Measurements from ENCODE around the gene TOMM5.

Gene TOMM5

GRCh38 chr9:37625036-37625757 is 32.8 kb upstream of the TOMM5 start:
- Histone ChIP-seq H3K36me3 (ENCODE audit: low read length) (no peaks in the 10 kb centered on the region), H3K4me2 (ENCODE audit: low read depth, low read length, poor library complexity, severe bottlenecking) (no peak overlapping the region), H3K27me3 (ENCODE audit: low read length) (no peaks in the 10 kb centered on the region), H4K20me1 (ENCODE audit: low read depth, low read length) (no peaks in the 10 kb centered on the region), H3K4me3 (ENCODE audit: insufficient read depth, low read length, poor library complexity, severe bottlenecking) (no peak overlapping the region), H3K9ac (ENCODE audit: low read length) (no peak overlapping the region), H2AFZ (ENCODE audit: low read depth, low read length, severe bottlenecking) (no peak overlapping the region), H3F3A (ENCODE audit: insufficient read depth) (no peaks in the 10 kb centered on the region), H3K9me2 (replicated peaks; ENCODE audit: insufficient read depth, low read length) (no peaks in the 10 kb centered on the region), H3K9me3 (ENCODE audit: insufficient read depth, low read length) (no peaks in the 10 kb centered on the region), H3K27ac (ENCODE audit: low read depth, low read length) (no peak overlapping the region), H3K79me2 (ENCODE audit: insufficient read depth, low read length) (no peaks in the 10 kb centered on the region)
- TF ChIP-seq EZH2phosphoT487 (conservative IDR thresholded peaks at IDR 0.05; ENCODE audit: low read length), result no peak
- no peak for TF ChIP-seq CTCF (IDR thresholded peaks at IDR 0.05; ENCODE audit: insufficient read depth, low read length, poor library complexity, severe bottlenecking)

- no peaks in the 10 kb centered on the region for H3K9me2 ChIP-seq (replicated peaks; ENCODE audit: insufficient read depth, low read length)
- H3K36me3 ChIP-seq (ENCODE audit: low read length), result no peaks in the 10 kb centered on the region
- no peaks in the 10 kb centered on the region for H3K79me2 ChIP-seq (ENCODE audit: insufficient read depth, low read length)
- no peaks in the 10 kb centered on the region for H3K9me3 ChIP-seq (ENCODE audit: insufficient read depth, low read length)
- H3K27me3 ChIP-seq (ENCODE audit: low read length), result no peaks in the 10 kb centered on the region
- no peaks in the 10 kb centered on the region for H4K20me1 ChIP-seq (ENCODE audit: low read depth, low read length)
- H3K4me2 ChIP-seq (ENCODE audit: low read depth, low read length, poor library complexity, severe bottlenecking), result no peak overlapping the region
- no peak overlapping the region for H3K9ac ChIP-seq (ENCODE audit: low read length)
- no peak overlapping the region for H2AFZ ChIP-seq (ENCODE audit: low read depth, low read length, severe bottlenecking)
- no peaks in the 10 kb centered on the region for H3F3A ChIP-seq (ENCODE audit: insufficient read depth)
- no peak overlapping the region for H3K27ac ChIP-seq (ENCODE audit: low read depth, low read length)
- TF ChIP-seq CTCF (IDR thresholded peaks at IDR 0.05; ENCODE audit: insufficient read depth, low read length, poor library complexity, severe bottlenecking) (no peak), EZH2phosphoT487 (conservative IDR thresholded peaks at IDR 0.05; ENCODE audit: low read length) (no peak)
- H3K4me3 ChIP-seq (ENCODE audit: insufficient read depth, low read length, poor library complexity, severe bottlenecking), result no peak overlapping the region
Measured at GRCh38 chr9:37624073-37624472, 31.7 kb upstream of the TOMM5 start.

DNA sequence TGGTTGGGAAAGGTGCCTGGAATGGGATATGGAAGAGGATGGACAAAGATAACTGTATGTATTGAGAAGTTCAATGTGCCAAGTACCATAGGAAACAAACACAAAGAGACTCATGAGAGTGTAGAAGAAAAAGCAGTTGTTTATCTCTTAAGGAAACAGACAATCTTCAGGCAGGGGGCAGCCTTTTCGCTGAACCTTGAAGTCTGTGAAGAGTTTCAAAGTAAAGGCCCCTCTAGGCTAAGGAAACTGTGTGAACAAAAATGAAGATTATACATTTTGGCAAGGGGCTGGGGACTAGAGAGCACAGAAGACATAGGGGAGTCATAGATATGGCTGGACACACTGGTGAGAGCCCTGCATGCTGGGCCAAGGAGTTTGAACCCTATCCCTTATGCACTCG is 30.9 kb upstream of the TOMM5 start:
- H3K9me2 ChIP-seq (replicated peaks; ENCODE audit: insufficient read depth, low read length), result no peaks in the 10 kb centered on the region
- no peak overlapping the region for H3K4me2 ChIP-seq (ENCODE audit: low read depth, low read length, poor library complexity, severe bottlenecking)
- H3K4me3 ChIP-seq (ENCODE audit: insufficient read depth, low read length, poor library complexity, severe bottlenecking), result no peak overlapping the region
- H3K27ac ChIP-seq (ENCODE audit: low read depth, low read length), result no peak overlapping the region
- no peaks in the 10 kb centered on the region for H3K27me3 ChIP-seq (ENCODE audit: low read length)
- H3K36me3 ChIP-seq (ENCODE audit: low read length), result no peaks in the 10 kb centered on the region
- no peaks in the 10 kb centered on the region for H3K9me3 ChIP-seq (ENCODE audit: insufficient read depth, low read length)
- no peak overlapping the region for H3K9ac ChIP-seq (ENCODE audit: low read length)
- TF ChIP-seq EZH2phosphoT487 (conservative IDR thresholded peaks at IDR 0.05; ENCODE audit: low read length) (no peak), CTCF (IDR thresholded peaks at IDR 0.05; ENCODE audit: insufficient read depth, low read length, poor library complexity, severe bottlenecking) (no peak)
- no peaks in the 10 kb centered on the region for H3K79me2 ChIP-seq (ENCODE audit: insufficient read depth, low read length)
- H2AFZ ChIP-seq (ENCODE audit: low read depth, low read length, severe bottlenecking), result no peak overlapping the region
- H3F3A ChIP-seq (ENCODE audit: insufficient read depth), result no peaks in the 10 kb centered on the region
- no peaks in the 10 kb centered on the region for H4K20me1 ChIP-seq (ENCODE audit: low read depth, low read length)
